GM18498 (cell line): ENCODE measurements around the gene PHF19.

Experiments
- ATAC-seq: cut with Tn5 transposase; IDR thresholded peaks from one replicate; pipeline ENCODE4 v1.9.1; 2021; ENCODE audit warnings: mild to moderate bottlenecking, moderate library complexity; ENCODE audit not compliant: unreplicated experiment

The PHF19 gene

GRCh38 chr9:120892748-120893610, 16.0 kb upstream of the PHF19 start:
- peak; percentile 73 for ATAC-seq

GRCh38 chr9:120891884-120892747, 15.1 kb upstream of the PHF19 start:
- ATAC-seq, result peak; percentile 41

- ATAC-seq, result no peak
Measured at GRCh38 chr9:120891245-120891883, 14.4 kb upstream of the PHF19 start.

- no peak for ATAC-seq
Measured at GRCh38 chr9:120890320-120891244, 13.6 kb upstream of the PHF19 start.

- no peak for ATAC-seq
Measured at GRCh38 chr9:120889606-120890271, 12.8 kb upstream of the PHF19 start.

GRCh38 chr9:120888626-120889025, 11.6 kb upstream of the PHF19 start:
- no peak for ATAC-seq

GRCh38 chr9:120886490-120886967, 9.5 kb upstream of the PHF19 start:
- no peak for ATAC-seq

- no peak for ATAC-seq
Measured at GRCh38 chr9:120885958-120886357, 9.0 kb upstream of the PHF19 start.

GRCh38 chr9:120885457-120885856, 8.5 kb upstream of the PHF19 start:
- ATAC-seq, result no peak

- ATAC-seq, result no peak
Measured at GRCh38 chr9:120883608-120883996, 6.6 kb upstream of the PHF19 start.

- no peak for ATAC-seq
Measured at GRCh38 chr9:120882935-120883607, 6.1 kb upstream of the PHF19 start.

- no peak for ATAC-seq
Measured at GRCh38 chr9:120879446-120879845, 2.5 kb upstream of the PHF19 start.

- no peak for ATAC-seq
Measured at GRCh38 chr9:120878188-120879130, 1.5 kb upstream of the PHF19 start.

- peak; percentile 54 for ATAC-seq
Measured at GRCh38 chr9:120877276-120878034, 467 bp upstream of the PHF19 start.

- ATAC-seq, result peak; percentile 66
Measured at GRCh38 chr9:120875954-120876841, 790 bp downstream of the PHF19 start.

GRCh38 chr9:120875643-120875953, 1.4 kb downstream of the PHF19 start:
- no peak for ATAC-seq
